NCI-H1436 (cell line): Measurements from ENCODE around the gene KLK3.
"Not testable (repeated sequence)": the region's sequence is repeated elsewhere in the genome, so short reads cannot be mapped to it uniquely, and the experiment has no call there.

Source experiments
- DNase-seq: peaks from one replicate; lab custom pipeline; 2025; lab: John Stamatoyannopoulos, UW

The KLK3 gene

DNA sequence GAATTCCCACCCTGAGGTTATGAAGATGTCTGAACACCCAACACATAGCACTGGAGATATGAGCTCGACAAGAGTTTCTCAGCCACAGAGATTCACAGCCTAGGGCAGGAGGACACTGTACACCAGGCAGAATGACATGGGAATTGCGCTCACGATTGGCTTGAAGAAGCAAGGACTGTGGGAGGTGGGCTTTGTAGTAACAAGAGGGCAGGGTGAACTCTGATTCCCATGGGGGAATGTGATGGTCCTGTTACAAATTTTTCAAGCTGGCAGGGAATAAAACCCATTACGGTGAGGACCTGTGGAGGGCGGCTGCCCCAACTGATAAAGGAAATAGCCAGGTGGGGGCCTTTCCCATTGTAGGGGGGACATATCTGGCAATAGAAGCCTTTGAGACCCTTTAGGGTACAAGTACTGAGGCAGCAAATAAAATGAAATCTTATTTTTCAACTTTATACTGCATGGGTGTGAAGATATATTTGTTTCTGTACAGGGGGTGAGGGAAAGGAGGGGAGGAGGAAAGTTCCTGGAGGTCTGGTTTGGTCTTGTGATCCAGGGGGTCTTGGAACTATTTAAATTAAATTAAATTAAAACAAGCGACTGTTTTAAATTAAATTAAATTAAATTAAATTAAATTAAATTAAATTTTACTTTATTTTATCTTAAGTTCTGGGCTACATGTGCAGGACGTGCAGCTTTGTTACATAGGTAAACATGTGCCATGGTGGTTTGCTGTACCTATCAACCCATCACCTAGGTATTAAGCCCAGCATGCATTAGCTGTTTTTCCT lies 7.0 kb downstream of the KLK3 start:
- no peak for DNase-seq

DNA sequence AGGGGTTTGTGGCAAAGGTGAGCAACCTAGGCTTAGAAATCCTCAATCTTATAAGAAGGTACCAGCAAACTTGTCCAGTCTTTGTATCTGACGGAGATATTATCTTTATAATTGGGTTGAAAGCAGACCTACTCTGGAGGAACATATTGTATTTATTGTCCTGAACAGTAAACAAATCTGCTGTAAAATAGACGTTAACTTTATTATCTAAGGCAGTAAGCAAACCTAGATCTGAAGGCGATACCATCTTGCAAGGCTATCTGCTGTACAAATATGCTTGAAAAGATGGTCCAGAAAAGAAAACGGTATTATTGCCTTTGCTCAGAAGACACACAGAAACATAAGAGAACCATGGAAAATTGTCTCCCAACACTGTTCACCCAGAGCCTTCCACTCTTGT lies 14.8 kb downstream of the KLK3 start:
- no peak for DNase-seq

DNA sequence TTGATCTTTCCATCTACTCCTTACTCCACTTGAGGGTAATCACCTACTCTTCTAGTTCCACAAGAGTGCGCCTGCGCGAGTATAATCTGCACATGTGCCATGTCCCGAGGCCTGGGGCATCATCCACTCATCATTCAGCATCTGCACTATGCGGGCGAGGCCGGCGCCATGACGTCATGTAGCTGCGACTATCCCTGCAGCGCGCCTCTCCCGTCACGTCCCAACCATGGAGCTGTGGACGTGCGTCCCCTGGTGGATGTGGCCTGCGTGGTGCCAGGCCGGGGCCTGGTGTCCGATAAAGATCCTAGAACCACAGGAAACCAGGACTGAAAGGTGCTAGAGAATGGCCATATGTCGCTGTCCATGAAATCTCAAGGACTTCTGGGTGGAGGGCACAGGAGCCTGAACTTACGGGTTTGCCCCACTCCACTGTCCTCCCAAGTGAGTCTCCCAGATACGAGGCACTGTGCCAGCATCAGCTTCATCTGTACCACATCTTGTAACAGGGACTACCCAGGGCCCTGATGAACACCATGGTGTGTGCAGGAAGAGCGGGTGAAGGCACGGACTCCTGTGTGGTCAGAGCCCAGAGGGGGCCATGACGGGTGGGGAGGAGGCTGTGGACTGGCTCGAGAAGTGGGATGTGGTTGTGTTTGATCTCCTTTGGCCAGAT lies 15.8 kb downstream of the KLK3 start:
- no peak for DNase-seq

DNA sequence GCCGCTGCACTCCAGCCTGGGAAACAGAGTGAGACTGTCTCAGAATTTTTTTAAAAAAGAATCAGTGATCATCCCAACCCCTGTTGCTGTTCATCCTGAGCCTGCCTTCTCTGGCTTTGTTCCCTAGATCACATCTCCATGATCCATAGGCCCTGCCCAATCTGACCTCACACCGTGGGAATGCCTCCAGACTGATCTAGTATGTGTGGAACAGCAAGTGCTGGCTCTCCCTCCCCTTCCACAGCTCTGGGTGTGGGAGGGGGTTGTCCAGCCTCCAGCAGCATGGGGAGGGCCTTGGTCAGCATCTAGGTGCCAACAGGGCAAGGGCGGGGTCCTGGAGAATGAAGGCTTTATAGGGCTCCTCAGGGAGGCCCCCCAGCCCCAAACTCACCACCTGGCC lies 18.3 kb downstream of the KLK3 start, which contains the start of gene KLK2:
Gene KLK2, plus strand, starts transcription at position 384 of the 400 bp plus-strand sequence. CDS start 35 bp downstream, outside the sequence.
- DNase-seq = no peak

DNA sequence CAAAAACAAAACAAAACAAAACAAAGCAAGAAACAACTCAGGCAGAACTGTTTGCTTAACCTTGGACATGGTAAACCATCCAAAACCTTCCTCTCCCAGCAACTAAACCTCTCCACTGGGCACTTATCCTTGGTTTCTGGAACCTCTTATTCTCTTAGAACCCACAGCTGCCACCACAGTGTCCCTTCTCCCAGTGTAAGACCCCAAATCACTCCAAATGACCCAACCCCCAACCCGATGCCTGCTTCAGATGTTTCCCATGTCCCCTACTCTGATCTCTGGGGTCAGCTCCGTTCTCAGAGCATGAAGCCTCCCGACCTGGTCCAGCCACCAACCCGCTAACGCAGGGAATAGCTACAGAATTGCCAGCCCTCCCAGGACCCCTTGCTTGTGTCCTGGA lies 19.5 kb downstream of the KLK3 start:
- DNase-seq = no peak

DNA sequence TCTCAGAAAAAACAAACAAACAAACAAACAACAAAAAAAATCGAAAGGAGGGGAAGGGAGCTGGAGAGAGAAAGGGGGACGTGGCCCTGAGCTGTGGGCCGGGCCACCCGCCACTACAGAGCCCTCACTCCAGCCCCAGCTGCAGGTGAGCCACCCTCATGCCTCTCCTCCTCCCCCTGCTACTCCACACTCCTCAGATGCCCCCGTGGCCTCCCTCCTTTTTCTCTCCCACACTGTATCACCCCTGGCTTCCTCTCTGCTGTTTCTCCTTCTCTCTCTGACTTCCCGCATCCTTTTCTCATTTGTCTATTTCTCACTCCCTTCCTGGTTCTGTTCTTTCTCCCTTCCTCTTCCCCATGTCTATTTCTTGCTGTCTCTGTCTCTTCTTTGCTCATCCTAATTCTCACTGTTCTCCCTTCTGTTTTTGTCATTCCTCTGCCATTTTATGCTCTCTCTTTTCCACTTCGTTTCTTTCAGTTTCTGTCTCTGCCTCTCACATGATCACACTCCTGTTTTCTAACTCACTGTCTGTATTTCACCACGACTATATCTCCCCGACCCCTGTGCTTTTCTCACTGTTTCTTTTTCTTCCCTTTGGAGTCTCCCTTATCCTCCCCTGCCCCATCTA lies 21.2 kb downstream of the KLK3 start:
- no peak for DNase-seq

DNA sequence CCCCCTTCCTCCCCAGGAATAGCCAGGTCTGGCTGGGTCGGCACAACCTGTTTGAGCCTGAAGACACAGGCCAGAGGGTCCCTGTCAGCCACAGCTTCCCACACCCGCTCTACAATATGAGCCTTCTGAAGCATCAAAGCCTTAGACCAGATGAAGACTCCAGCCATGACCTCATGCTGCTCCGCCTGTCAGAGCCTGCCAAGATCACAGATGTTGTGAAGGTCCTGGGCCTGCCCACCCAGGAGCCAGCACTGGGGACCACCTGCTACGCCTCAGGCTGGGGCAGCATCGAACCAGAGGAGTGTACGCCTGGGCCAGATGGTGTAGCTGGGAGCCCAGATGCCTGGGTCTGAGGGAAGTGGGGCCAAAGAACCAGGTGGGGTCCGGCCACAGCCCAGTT lies 21.7 kb downstream of the KLK3 start:
- no peak for DNase-seq

DNA sequence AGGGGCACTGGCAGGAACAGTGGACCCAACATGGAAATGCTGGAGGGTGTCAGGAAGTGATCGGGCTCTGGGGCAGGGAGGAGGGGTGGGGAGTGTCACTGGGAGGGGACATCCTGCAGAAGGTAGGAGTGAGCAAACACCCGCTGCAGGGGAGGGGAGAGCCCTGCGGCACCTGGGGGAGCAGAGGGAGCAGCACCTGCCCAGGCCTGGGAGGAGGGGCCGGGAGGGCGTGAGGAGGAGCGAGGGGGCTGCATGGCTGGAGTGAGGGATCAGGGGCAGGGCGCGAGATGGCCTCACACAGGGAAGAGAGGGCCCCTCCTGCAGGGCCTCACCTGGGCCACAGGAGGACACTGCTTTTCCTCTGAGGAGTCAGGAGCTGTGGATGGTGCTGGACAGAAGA lies 22.6 kb downstream of the KLK3 start:
- no peak for DNase-seq

DNA sequence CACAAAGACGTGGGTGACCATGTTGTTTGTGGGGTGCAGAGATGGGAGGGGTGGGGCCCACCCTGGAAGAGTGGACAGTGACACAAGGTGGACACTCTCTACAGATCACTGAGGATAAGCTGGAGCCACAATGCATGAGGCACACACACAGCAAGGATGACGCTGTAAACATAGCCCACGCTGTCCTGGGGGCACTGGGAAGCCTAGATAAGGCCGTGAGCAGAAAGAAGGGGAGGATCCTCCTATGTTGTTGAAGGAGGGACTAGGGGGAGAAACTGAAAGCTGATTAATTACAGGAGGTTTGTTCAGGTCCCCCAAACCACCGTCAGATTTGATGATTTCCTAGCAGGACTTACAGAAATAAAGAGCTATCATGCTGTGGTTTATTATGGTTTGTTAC lies 24.1 kb downstream of the KLK3 start:
- DNase-seq = no peak

DNA sequence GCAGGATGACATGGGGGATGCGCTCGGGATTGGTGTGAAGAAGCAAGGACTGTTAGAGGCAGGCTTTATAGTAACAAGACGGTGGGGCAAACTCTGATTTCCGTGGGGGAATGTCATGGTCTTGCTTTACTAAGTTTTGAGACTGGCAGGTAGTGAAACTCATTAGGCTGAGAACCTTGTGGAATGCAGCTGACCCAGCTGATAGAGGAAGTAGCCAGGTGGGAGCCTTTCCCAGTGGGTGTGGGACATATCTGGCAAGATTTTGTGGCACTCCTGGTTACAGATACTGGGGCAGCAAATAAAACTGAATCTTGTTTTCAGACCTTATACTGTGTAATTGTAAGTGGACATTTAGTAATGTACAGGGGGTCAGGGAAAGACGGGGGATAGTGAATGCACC lies 25.5 kb downstream of the KLK3 start:
- no peak for DNase-seq

DNA sequence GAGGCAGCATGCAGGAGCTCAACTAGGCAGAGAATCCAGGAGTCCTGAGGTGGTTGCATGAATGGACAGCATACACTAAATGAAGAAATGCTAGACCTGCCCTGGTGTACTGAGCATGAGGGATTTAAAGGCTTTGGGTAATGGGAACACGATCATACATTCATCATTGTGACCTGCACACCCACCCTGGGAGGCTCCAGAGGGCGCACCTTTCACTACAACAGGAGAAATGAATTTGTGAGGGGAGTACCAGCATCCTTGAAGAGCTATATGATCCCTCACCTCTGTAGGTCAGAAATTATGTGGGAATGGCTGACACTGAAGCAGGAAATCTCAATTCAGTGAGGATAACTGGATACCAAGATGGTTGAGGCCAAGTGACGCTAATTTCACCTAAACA lies 27.5 kb downstream of the KLK3 start:
- DNase-seq = no peak

DNA sequence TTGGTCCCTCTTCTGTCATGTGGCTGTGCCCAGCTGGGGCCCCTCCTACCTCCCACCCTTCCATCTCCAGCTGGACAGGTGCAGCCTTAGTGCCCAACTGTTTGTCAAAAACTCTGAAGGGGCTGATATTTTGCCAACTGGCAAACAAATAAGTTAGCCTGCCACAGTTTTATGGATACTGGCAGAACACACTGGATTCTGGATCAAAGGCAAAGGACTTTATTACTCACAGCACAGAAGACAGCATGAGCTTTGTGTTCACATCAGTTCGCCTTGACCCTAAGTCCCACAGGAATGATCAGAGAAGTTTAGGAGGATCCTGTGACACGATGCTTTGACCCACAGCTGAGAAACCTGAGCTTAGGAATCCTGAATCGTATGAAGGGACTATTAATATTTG lies 34.9 kb downstream of the KLK3 start:
- no peak for DNase-seq

DNA sequence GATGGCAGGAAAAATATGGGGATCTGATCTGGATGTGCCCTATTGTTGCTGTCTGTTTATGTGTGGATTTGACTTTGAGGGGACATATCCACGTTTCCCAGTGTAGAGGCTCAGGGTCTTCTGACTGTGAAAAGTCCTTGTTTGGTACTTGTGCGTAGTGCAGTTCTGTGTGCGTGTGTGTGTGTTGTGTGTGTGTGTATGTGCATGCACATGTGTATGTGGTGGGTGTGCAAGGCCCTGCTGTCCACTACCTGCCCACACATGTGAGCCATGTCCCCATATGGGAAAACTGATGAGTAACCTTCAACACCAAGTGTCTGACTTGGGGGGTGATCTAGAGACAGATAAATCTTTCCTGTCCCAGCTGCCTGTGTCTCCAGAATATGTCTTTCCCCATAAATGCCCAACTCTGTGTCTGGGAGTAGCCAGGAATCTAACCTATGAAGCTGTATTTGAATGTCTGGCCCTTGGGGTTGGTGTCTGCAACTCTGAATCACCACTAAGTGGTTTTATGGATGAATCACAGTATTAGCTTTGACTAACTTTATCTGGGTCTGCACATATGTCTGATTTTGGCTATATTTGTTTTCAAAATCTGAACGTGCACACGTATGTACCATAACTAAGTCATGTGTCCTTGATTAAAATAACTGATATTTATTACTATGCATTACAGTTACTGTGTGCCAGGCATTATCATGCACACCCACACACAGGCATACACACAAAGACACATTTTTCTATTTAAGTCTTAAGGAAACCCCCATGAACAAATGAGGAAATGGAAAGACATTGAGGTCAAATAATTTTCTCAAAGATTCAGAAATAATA lies 35.9 kb downstream of the KLK3 start:
- no peak for DNase-seq

DNA sequence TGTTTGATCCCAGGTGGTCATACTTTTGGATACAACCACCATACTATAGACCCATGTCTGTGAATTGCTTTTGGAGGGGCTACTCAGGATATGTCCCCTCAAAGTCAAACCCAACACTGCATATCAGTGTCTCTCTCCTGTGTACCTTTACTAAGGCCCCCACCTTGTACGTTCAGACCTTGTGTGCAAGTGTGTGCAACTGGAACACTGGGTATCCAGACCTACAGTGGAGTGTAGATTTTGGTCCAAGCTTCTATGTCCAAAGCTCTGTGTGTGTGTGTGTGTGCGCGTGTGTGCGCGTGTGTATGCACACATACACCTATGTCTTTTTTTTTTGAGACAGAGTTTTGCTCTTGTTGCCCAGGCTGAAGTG lies 36.5 kb downstream of the KLK3 start:
- no peak for DNase-seq

DNA sequence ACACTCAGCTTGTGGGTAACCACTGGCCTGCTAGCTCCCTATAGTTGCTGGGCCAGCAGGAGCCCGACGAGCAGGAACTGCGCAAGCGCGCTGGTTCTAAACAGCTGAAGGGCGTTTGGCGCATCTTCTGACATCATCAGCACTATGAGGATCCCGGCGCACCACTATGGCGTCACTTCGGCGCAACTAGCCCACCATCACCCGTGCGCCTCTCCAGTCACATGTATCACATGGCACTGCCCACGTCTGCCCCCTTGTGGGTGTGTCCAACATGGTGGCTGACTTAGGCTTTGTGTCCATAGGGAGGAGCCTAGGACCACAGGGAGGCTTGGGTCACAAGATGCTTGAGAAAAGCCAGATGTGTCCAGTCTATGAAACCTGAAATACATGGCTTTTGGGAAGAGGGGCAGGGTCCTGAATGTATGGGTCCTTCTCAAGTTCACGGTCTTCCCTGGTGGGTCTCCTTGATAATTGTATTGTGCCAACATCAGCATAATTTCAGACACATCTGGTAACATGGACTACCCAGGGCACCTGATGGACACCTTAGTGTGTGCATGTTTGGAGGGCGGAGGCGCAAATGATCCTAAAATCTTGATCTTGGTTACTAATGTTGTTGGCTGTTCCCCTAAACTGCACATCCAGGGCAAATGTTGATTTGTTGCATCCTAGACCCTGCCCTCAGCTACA lies 38.5 kb downstream of the KLK3 start:
- DNase-seq = no peak

DNA sequence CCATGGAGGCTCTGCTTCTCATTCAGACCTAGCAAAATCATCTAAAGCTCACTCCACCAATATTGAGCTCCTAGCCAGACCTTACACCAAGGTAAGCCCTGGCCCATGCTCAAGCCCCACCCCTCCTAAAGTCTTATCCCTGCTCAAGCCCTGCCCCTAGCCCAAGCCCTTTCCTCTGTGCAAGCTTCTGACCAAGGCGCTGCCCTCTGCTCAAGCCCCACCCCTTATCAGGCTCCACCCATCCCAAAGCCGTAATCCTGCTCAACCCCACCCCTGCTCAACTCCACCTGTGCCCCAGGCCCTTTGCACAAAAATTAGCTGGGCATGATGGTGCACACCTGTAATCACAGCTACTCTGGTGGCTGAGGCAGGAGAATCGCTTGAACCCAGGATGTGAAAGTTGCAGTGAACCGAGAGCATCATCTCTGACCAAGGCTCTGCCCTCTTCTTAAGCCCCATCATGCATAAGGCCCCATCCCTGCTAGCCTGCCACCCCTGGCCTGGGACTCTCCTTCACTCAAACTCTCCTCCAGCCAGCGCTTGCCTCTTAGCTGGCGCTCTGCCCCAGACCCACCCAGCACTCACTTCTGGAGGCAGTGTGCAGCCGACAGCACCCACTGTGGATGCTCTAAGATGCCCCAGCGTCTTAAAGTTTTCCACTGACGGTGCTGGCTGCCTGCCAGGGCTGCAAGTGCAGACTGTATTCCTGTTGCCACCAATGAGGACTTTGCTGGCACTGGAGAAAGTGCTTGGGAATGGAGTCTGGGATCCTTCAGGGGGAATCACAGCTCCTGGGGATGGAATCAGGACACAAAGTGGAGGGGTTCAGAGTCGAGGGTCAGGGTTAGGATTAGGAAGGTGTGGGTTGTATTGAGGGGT lies 40.0 kb downstream of the KLK3 start:
- no peak for DNase-seq

DNA sequence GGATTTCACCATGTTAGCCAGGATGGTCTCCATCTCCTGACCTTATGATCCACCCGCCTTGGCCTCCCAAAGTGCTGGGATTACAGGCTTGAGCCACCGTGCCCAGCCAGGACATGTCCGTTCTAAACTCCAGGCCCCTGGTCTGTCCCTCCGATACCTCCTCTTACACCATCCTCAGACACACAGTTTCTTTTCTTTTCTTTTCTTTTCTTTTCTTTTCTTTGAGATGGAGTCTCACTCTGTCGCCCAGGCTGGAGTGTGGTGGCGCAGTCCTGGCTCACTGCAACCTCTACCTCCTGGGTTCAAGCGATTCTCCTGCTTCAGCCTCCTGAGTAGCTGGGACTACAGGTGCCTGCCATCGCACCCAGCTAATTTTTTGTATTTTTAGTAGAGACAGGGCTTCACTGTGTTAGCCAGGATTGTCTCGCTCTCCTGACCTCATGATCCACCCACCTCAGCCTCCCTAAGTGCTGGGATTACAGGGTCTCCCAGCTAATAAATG lies 41.4 kb downstream of the KLK3 start:
- DNase-seq = not testable (repeated sequence)

DNA sequence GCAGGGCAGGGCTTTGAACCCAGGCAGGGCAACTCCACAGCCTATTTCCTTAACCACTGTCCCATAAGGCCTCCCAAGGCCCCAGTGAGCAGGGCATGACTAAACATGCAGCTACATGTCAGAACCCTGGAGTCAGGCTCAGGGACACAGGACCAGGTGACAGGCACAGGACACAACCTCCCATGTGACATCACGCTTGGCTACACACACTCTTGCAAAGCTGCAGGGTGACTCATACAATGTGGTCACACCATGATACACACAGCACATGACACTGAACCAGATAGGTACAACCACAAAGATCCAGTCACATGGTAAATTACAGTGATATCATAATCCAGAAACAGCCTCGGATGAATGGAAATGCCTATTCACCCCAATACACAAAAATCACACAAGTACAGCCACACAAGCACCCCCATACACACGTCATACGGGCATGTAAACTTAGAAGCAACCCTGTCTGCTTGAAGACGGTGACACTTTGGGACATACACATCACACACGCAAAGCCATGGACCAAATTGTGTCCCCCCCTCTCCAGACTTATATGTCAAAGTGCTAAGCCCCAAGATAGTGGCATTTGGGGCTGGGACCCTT lies 42.0 kb downstream of the KLK3 start:
- DNase-seq = peak; percentile 35

DNA sequence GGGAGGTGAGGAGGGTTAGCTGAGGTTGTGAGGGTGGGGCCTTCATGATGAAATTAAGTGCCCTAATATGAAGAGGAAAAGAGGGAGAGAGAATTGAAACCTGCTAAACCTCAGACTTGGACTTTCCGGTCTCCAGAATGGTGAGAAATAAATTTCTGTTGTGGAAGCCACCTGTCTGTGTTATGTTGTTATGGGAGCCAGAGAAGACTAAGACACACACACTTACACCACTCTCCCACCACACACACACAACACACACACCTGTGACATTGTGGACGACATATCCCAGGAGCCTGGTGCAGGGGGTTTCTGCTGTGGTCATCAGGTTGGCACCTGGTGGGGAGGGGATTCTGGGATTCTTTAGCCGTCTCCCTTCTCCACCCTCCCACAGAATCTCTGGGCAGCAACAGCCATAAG lies 42.5 kb downstream of the KLK3 start:
- no peak for DNase-seq

DNA sequence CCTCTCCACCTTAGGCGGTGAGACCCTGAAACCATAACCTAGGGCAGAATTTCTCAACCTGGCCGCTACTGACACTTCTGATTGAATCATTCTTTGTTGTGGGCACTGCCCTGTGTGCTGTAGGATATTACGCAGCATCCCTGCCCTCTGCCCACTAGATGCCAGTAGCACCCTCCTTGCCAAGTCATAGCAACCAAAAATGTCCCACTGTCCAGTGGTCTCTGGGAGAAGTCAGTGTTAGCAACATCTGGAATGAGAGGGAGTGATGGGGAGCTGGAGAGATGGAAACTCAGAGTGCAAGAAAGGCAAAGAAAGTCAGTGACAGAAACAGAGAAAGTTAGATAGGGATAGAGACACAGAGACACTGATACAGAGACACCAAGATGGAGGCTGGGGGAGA lies 42.9 kb downstream of the KLK3 start:
- no peak for DNase-seq
